H1 (cell line): Measurements from ENCODE around the gene TAPBPL. TPM values are rescaled to one million over a fixed set of nuclear protein-coding genes. Genes with fewer than 3 reads are reported as not detected.

Experiments used
- CBX5 ChIP-seq: fragments of 300-800, 300-1000 bp; sonication (generic); IDR thresholded peaks from 2 replicates; pipeline ENCODE4 v1.7.1; 2016; ENCODE audit warnings: antibody characterized with exemption, low read length, low read depth
- E2F6 ChIP-seq: IDR thresholded peaks from 2 replicates; pipeline ENCODE4 v1.6.1; 2012; ENCODE audit warnings: inconsistent platforms
- JUN ChIP-seq: IDR thresholded peaks from 2 replicates; pipeline ENCODE4 v1.6.1; 2011; ENCODE audit warnings: low read depth, mild to moderate bottlenecking, improper control_type of control experiment, low read length
- RFX5 ChIP-seq: IDR thresholded peaks from 2 replicates; pipeline ENCODE4 v1.6.1; 2011; ENCODE audit warnings: low read depth, low read length, improper control_type of control experiment, borderline replicate concordance
- SIRT6 ChIP-seq: IDR thresholded peaks from one replicate; pipeline ENCODE4 v1.7.1; 2012; ENCODE audit warnings: low read length, inconsistent platforms
- TAF7 ChIP-seq: optimal IDR thresholded peaks from 2 replicates; pipeline ENCODE3; 2011; ENCODE audit warnings: low read depth, mild to moderate bottlenecking, inconsistent platforms, low read length, moderate library complexity, borderline replicate concordance
- polyA plus RNA-seq, 7 experiments: library from polyadenylated mRNA; depleted of rRNA in 3 of 7; stranded (reverse) in 5 of 7; unstranded in 2 of 7; fragments of >200 nt in 5 of 7; fragments of 200-250 nt in 2 of 7; gene quantifications; 1 replicate in 5 of 7; 2 replicates in 1 of 7; 4 replicates in 1 of 7; pipeline versions ENCODE4 v1.2.1 to v1.2.3, GENCODE V29; 2011 to 2013; ENCODE audit warnings: missing spikeins in 2 of 7, mixed read lengths in 2 of 7
- total RNA-seq: library from RNA; stranded (reverse); fragmentation: NEBNext Ultra II Directional; extraction: Animal tissue kit (Norgen Biotek cat#: 25700); gene quantifications from 2 replicates; pipeline ENCODE4 v1.2.1, GENCODE V29; 2021

The TAPBPL gene
- total and polyA plus RNA-seq, 2 of the 8 experiments (the other 6 are each of a cell fraction or from before 2014, with no cell fraction given), result 0.61 to 1.5 TPM

GRCh38 chr12:6461401-6462233 lies 9.8 kb downstream of the TAPBPL start (continued):
- no peak for TF ChIP-seq JUN
- TF ChIP-seq CBX5, result no peak
- TF ChIP-seq SIRT6, result no peak
- TF ChIP-seq TAF7, result no peak
- TF ChIP-seq E2F6, result no peak
- TF ChIP-seq RFX5, result no peak
